ENCODE results near the gene USB1.

Gene USB1

GRCh38 chr16:57987441-57988177 lies 13.6 kb upstream of the USB1 start:
- H3K4me3 ChIP-seq (ENCODE audit: low read length): no peak overlapping the region
- DNase-seq (ENCODE audit: low read depth): no peak
- TF ChIP-seq, protein P1, sequence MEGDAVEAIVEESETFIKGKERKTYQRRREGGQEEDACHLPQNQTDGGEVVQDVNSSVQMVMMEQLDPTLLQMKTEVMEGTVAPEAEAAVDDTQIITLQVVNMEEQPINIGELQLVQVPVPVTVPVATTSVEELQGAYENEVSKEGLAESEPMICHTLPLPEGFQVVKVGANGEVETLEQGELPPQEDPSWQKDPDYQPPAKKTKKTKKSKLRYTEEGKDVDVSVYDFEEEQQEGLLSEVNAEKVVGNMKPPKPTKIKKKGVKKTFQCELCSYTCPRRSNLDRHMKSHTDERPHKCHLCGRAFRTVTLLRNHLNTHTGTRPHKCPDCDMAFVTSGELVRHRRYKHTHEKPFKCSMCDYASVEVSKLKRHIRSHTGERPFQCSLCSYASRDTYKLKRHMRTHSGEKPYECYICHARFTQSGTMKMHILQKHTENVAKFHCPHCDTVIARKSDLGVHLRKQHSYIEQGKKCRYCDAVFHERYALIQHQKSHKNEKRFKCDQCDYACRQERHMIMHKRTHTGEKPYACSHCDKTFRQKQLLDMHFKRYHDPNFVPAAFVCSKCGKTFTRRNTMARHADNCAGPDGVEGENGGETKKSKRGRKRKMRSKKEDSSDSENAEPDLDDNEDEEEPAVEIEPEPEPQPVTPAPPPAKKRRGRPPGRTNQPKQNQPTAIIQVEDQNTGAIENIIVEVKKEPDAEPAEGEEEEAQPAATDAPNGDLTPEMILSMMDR (conservative IDR thresholded peaks at IDR 0.05; ENCODE audit: low read depth, low read length): no peak

- TF ChIP-seq, protein P1 (conservative IDR thresholded peaks at IDR 0.05; ENCODE audit: low read depth, low read length): no peak
- no peak overlapping the region for H3K4me3 ChIP-seq (ENCODE audit: low read length)
- DNase-seq (ENCODE audit: low read depth): no peak
Measured at GRCh38 chr16:57988929-57989328, 12.3 kb upstream of the USB1 start.

DNA sequence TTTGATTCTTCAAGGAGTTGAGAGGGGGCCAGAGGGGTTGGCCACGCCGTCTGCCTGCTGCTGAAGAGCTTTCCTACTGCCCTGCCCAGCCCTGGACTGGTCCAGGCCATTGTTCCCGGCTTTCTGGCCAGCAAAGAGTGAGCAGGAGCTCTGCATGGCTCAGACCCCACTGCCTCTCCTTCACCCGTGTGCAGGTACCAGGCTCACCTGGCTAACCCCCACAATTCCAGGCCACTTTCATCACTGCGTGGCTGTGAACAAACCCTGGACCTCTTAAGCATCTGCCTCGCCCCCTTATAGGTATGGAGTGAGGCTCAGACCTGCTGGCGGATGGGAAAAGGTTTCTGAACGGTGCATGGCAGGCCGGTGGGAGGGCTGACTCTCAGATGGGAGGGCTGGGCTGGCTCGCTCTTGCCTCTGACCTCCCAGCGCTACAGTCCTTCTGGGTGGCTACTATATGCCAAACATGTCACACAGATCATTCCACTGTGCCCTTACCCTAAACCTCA lies 9.6 kb upstream of the USB1 start:
- DNase-seq (ENCODE audit: low read depth): no peak
- H3K4me3 ChIP-seq (ENCODE audit: low read length): no peak overlapping the region
- TF ChIP-seq, protein P1 (conservative IDR thresholded peaks at IDR 0.05; ENCODE audit: low read depth, low read length): no peak

GRCh38 chr16:57992084-57992483 lies 9.1 kb upstream of the USB1 start:
- no peak for DNase-seq (ENCODE audit: low read depth)
- no peak overlapping the region for H3K4me3 ChIP-seq (ENCODE audit: low read length)
- TF ChIP-seq, protein P1 (conservative IDR thresholded peaks at IDR 0.05; ENCODE audit: low read depth, low read length): no peak

DNA sequence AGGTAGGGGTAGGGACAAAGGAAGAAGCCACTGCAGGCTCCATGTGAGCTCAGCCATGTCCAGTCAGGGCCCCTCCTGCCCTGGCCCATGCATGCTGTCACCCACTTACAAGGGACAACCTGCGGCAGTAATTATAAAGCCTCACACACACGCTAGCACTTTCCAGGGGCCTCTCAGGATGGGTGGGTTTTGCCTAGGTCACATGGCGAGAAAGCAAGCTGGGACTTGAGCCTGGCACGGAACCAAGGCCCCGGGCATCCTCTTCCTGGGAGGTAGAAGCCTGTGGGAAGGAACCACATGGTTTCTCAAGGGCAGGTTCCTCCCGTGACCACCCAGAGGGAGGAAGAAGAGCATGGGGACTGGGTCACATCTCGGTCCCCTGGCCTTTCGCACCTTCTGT lies 7.8 kb upstream of the USB1 start:
- TF ChIP-seq, protein P1 (conservative IDR thresholded peaks at IDR 0.05; ENCODE audit: low read depth, low read length): no peak
- DNase-seq (ENCODE audit: low read depth): no peak
- no peak overlapping the region for H3K4me3 ChIP-seq (ENCODE audit: low read length)

- H3K4me3 ChIP-seq (ENCODE audit: low read length): no peak overlapping the region
- no peak for DNase-seq (ENCODE audit: low read depth)
- TF ChIP-seq, protein P1 (conservative IDR thresholded peaks at IDR 0.05; ENCODE audit: low read depth, low read length): no peak
Measured at GRCh38 chr16:57993897-57994296, 7.3 kb upstream of the USB1 start.

GRCh38 chr16:57994361-57994760 lies 6.8 kb upstream of the USB1 start:
- DNase-seq (ENCODE audit: low read depth): no peak
- H3K4me3 ChIP-seq (ENCODE audit: low read length): no peak overlapping the region
- TF ChIP-seq, protein P1 (conservative IDR thresholded peaks at IDR 0.05; ENCODE audit: low read depth, low read length): no peak
